Prostate gland (tissue), 2 donors: ENCODE results near the gene ZNF768.

Experiments
- CTCF ChIP-seq, 4 experiments: fragments of 200-600 bp in 2 of 4; fragments of 450-650 bp in 2 of 4; sonication (generic) in 2 of 4; IDR thresholded peaks; 1 replicate in 3 of 4; 2 replicates in 1 of 4; pipeline ENCODE4 v1.5.1; 2016 to 2019; ENCODE audit warnings: antibody characterized with exemption in 4 of 4, mild to moderate bottlenecking in 2 of 4, moderate library complexity in 2 of 4
- POLR2A ChIP-seq: fragments of 450-650 bp; IDR thresholded peaks from one replicate; pipeline ENCODE4 v1.6.1; 2016; ENCODE audit warnings: antibody characterized with exemption, mild to moderate bottlenecking
- POLR2AphosphoS5 ChIP-seq: sonication (generic); formaldehyde crosslinking; IDR thresholded peaks from one replicate; pipeline ENCODE4 v1.6.1; 2017; ENCODE audit warnings: antibody characterized with exemption

GRCh38 chr16:30527635-30528178 lies 1.3 kb upstream of the ZNF768 start:
- TF ChIP-seq CTCF (IDR thresholded peaks at IDR 0.05) = no peak
- TF ChIP-seq POLR2AphosphoS5 = no peak
- no peak for TF ChIP-seq POLR2A
